Measurements from ENCODE around the gene ZBTB21.

DNA sequence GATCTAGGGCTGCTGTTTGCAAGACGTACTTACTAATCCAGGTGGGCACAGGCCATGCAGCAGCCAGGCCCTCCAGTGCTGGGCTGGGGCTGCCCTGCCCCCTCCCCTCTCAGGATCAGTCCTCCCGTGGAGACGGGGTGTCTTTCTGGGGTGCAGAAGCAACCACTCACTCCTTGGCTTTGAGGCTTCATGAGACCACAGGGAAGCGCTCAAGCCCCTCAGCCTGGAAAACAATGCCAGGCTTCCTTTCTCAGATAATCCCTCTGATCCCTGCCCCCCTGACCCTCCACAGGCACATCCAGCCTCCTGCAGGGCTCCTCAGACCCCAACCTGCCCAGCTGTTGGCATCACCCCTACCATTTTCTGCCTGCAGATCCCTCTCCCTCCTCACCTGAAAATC is 42.5 kb downstream of the ZBTB21 start:
- TF ChIP-seq, protein P1, sequence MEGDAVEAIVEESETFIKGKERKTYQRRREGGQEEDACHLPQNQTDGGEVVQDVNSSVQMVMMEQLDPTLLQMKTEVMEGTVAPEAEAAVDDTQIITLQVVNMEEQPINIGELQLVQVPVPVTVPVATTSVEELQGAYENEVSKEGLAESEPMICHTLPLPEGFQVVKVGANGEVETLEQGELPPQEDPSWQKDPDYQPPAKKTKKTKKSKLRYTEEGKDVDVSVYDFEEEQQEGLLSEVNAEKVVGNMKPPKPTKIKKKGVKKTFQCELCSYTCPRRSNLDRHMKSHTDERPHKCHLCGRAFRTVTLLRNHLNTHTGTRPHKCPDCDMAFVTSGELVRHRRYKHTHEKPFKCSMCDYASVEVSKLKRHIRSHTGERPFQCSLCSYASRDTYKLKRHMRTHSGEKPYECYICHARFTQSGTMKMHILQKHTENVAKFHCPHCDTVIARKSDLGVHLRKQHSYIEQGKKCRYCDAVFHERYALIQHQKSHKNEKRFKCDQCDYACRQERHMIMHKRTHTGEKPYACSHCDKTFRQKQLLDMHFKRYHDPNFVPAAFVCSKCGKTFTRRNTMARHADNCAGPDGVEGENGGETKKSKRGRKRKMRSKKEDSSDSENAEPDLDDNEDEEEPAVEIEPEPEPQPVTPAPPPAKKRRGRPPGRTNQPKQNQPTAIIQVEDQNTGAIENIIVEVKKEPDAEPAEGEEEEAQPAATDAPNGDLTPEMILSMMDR (conservative IDR thresholded peaks at IDR 0.05; ENCODE audit: low read depth, low read length) = no peak
- TF ChIP-seq POLR2A (IDR thresholded peaks at IDR 0.05; ENCODE audit: low read depth, low read length) (no peak), FOS (IDR thresholded peaks at IDR 0.05; ENCODE audit: low read depth, low read length) (no peak), CEBPB (IDR thresholded peaks at IDR 0.05; ENCODE audit: low read depth, low read length) (no peak), SMC3 (IDR thresholded peaks at IDR 0.05; ENCODE audit: low read depth, low read length) (no peak), RCOR1 (IDR thresholded peaks at IDR 0.05; ENCODE audit: insufficient replicate concordance, low read length) (no peak), MXI1 (IDR thresholded peaks at IDR 0.05; ENCODE audit: borderline replicate concordance, low read depth, low read length) (no peak), MAFK (IDR thresholded peaks at IDR 0.05; ENCODE audit: low read depth, low read length) (no peak), USF2 (IDR thresholded peaks at IDR 0.05; ENCODE audit: low read depth, low read length) (no peak)
